Mesenchymal stem cell (in vitro differentiated cells and primary cell): Measurements from ENCODE around the gene FAM156A.
"Not testable (repeated sequence)": the region's sequence is repeated elsewhere in the genome, so short reads cannot be mapped to it uniquely, and the experiment has no call there.

ENCODE experiments used
- DNase-seq: peaks from one replicate; pipeline ENCODE4 v3.0.0-alpha.2; 2013
- H2AFZ ChIP-seq: one replicate; pipeline ENCODE4 v1.6.1; 2013; ENCODE audit warnings: low read depth, mild to moderate bottlenecking, control low read depth, inconsistent platforms, low read length, moderate library complexity
- H2AK5ac ChIP-seq: 2 replicates; pipeline ENCODE4 v1.6.1; 2013; ENCODE audit warnings: low read length, moderate library complexity, mild to moderate bottlenecking, inconsistent platforms; ENCODE audit not compliant: severe bottlenecking
- H2BK120ac ChIP-seq: one replicate; pipeline ENCODE4 v1.6.1; 2013; ENCODE audit warnings: low read depth, mild to moderate bottlenecking, inconsistent platforms, low read length, moderate library complexity
- H2BK12ac ChIP-seq, 2 experiments: one replicate each; pipeline ENCODE4 v1.6.1; 2013; ENCODE audit warnings: inconsistent platforms in 2 of 2, low read length in 2 of 2, mild to moderate bottlenecking in 2 of 2, moderate library complexity in 2 of 2, control low read depth in 1 of 2
- H2BK15ac ChIP-seq: one replicate; pipeline ENCODE4 v1.6.1; 2013; ENCODE audit warnings: mild to moderate bottlenecking, low read depth, inconsistent platforms; ENCODE audit not compliant: poor library complexity, severe bottlenecking
- H2BK5ac ChIP-seq: 2 replicates; pipeline ENCODE4 v1.6.1; 2013; ENCODE audit warnings: low read depth, mild to moderate bottlenecking, low read length, control low read depth, inconsistent platforms; ENCODE audit not compliant: poor library complexity, severe bottlenecking
- H3K14ac ChIP-seq, 2 experiments: one replicate each; pipeline ENCODE4 v1.6.1; 2013; ENCODE audit warnings: inconsistent platforms in 2 of 2, low read length in 2 of 2, control low read depth in 1 of 2, mild to moderate bottlenecking in 1 of 2, moderate library complexity in 1 of 2
- H3K18ac ChIP-seq, 2 experiments: one replicate each; pipeline ENCODE4 v1.6.1; 2013; ENCODE audit warnings: inconsistent platforms in 2 of 2, low read length in 2 of 2, control low read depth in 1 of 2, low read depth in 1 of 2, mild to moderate bottlenecking in 1 of 2
- H3K23ac ChIP-seq, 2 experiments: one replicate each; pipeline ENCODE4 v1.6.1; 2013; ENCODE audit warnings: inconsistent platforms in 2 of 2, low read length in 2 of 2, mild to moderate bottlenecking in 2 of 2, moderate library complexity in 2 of 2, control low read depth in 1 of 2
- H3K27ac ChIP-seq: 2 replicates; pipeline ENCODE4 v1.5.1; 2013; ENCODE audit warnings: mild to moderate bottlenecking, moderate library complexity, low read length, control low read depth, inconsistent platforms; ENCODE audit not compliant: poor library complexity, severe bottlenecking
- H3K27me3 ChIP-seq, 2 experiments: 2 replicates each; pipeline versions ENCODE4 v1.6.1 to v1.7.0; 2013; ENCODE audit warnings: low read length in 2 of 2, mild to moderate bottlenecking in 2 of 2, moderate library complexity in 2 of 2, control low read depth in 1 of 2, inconsistent platforms in 1 of 2; ENCODE audit not compliant: control insufficient read depth in 1 of 2, insufficient read depth in 1 of 2
- H3K36me3 ChIP-seq, 2 experiments: 2 replicates each; pipeline versions ENCODE4 v1.6.1 to v1.7.0; 2013; ENCODE audit warnings: low read length in 2 of 2, control low read depth in 1 of 2, inconsistent platforms in 1 of 2, low read depth in 1 of 2, mild to moderate bottlenecking in 1 of 2; ENCODE audit not compliant: insufficient read depth in 2 of 2, control insufficient read depth in 1 of 2
- H3K4ac ChIP-seq, 2 experiments: one replicate each; pipeline ENCODE4 v1.6.1; 2013; ENCODE audit warnings: inconsistent platforms in 2 of 2, low read length in 2 of 2, mild to moderate bottlenecking in 2 of 2, moderate library complexity in 2 of 2, control low read depth in 1 of 2, low read depth in 1 of 2
- H3K4me1 ChIP-seq: 2 replicates; pipeline ENCODE4 v1.6.1; 2013; ENCODE audit warnings: low read depth, low read length, control low read depth; ENCODE audit not compliant: control insufficient read depth, insufficient read depth
- H3K4me2 ChIP-seq: 2 replicates; pipeline ENCODE4 v1.6.1; 2013; ENCODE audit warnings: low read length, mild to moderate bottlenecking, inconsistent platforms; ENCODE audit not compliant: poor library complexity, severe bottlenecking
- H3K4me3 ChIP-seq, 2 experiments: 2 replicates each; pipeline versions ENCODE4 v1.5.1 to v1.7.0; 2013; ENCODE audit warnings: low read length in 2 of 2, mild to moderate bottlenecking in 2 of 2, control low read depth in 1 of 2, low read depth in 1 of 2; ENCODE audit not compliant: insufficient read depth in 1 of 2
- H3K79me1 ChIP-seq: replicated peaks from 2 replicates; pipeline ENCODE4 v1.6.1; 2013; ENCODE audit warnings: mild to moderate bottlenecking, control low read depth, low read length, inconsistent platforms; ENCODE audit not compliant: poor library complexity, severe bottlenecking
- H3K9ac ChIP-seq: 2 replicates; pipeline ENCODE4 v1.7.0; 2013; ENCODE audit warnings: mild to moderate bottlenecking, low read length, moderate library complexity
- H3K9me3 ChIP-seq: 2 replicates; pipeline ENCODE4 v1.7.0; 2013; ENCODE audit warnings: mild to moderate bottlenecking, low read length; ENCODE audit not compliant: control insufficient read depth
- H4K8ac ChIP-seq: one replicate; pipeline ENCODE4 v1.6.1; 2013; ENCODE audit warnings: inconsistent platforms, mild to moderate bottlenecking, low read length, moderate library complexity
- H4K91ac ChIP-seq: one replicate; pipeline ENCODE4 v1.6.1; 2013; ENCODE audit warnings: mild to moderate bottlenecking, low read length, inconsistent platforms
- WGBS: methylation state at CpG from one replicate; pipeline ENCODE4 v1.1.7; 2013; ENCODE audit warnings: mixed read lengths; 5-methylcytosine and 5-hydroxymethylcytosine counted together

FAM156A gene

GRCh38 chrX:52995135-52995986, 37.0 kb upstream of the FAM156A start:
- peak overlapping the region; percentile 97 for H3K9ac ChIP-seq
- H3K18ac ChIP-seq = peak overlapping the region; percentile 86 to 88
- no peak overlapping the region for H2AK5ac ChIP-seq
- H3K9me3 ChIP-seq = no peaks in the 10 kb centered on the region
- H3K4me1 ChIP-seq = peaks cover 3% of the 10 kb centered on the region
- no peaks in the 10 kb centered on the region for H3K79me1 ChIP-seq
- peak; percentile 96 for DNase-seq
- no peak overlapping the region for H3K23ac ChIP-seq
- WGBS = under 1% methylated on average over 44 of the region's 46 CpGs
- H3K4me3 ChIP-seq = peak overlapping the region; percentile 62 to 93
- peak overlapping the region in 1 of 2 experiments; percentile 80 for H2BK12ac ChIP-seq
- peak overlapping the region; percentile 95 for H3K27ac ChIP-seq
- no peaks in the 10 kb centered on the region for H3K36me3 ChIP-seq
- H2AFZ ChIP-seq = no peak overlapping the region
- H3K27me3 ChIP-seq = peaks cover 0 to 34% of the 10 kb centered on the region in 2 experiments
- H2BK5ac ChIP-seq = peak overlapping the region; percentile 77
- H4K91ac ChIP-seq = peak overlapping the region; percentile 99
- peak overlapping the region; percentile 56 for H3K4me2 ChIP-seq
- peak overlapping the region; percentile 40 to 47 for H3K4ac ChIP-seq
- no peak overlapping the region for H2BK120ac ChIP-seq
- H3K14ac ChIP-seq = no peak overlapping the region
- H4K8ac ChIP-seq = peak overlapping the region; percentile 97
- H2BK15ac ChIP-seq = no peak overlapping the region

GRCh38 chrX:52990848-52991247, 32.5 kb upstream of the FAM156A start:
- peaks cover 0 to 4% of the 10 kb centered on the region in 2 experiments for H3K36me3 ChIP-seq

GRCh38 chrX:52990011-52990631, 31.8 kb upstream of the FAM156A start:
- H2AFZ ChIP-seq, H2BK12ac ChIP-seq, H3K4me3 ChIP-seq, H2AK5ac ChIP-seq, H3K23ac ChIP-seq, H3K4me2 ChIP-seq, H3K79me1 ChIP-seq, H3K4me1 ChIP-seq, H3K36me3 ChIP-seq, H3K9me3 ChIP-seq, H3K14ac ChIP-seq, H3K27ac ChIP-seq, H2BK15ac ChIP-seq, H4K91ac ChIP-seq, H2BK5ac ChIP-seq, H2BK120ac ChIP-seq: not testable (repeated sequence)
- Histone ChIP-seq H3K18ac (peak overlapping the region in 1 of 2 experiments; percentile 24), H3K9ac (peak overlapping the region; percentile 29), H3K4ac (peak overlapping the region in 1 of 2 experiments; percentile 16), H3K27me3 (peaks cover 0 to 13% of the 10 kb centered on the region in 2 experiments), H4K8ac (peak overlapping the region; percentile 38)
- peak; percentile 65 for DNase-seq
- WGBS = 36% methylated on average over 7 of the region's 7 CpGs

More at GRCh38 chrX:52990848-52991247, 32.5 kb upstream of the FAM156A start:
- no peak overlapping the region for H3K4ac ChIP-seq
- no peak overlapping the region for H3K23ac ChIP-seq
- H3K9me3 ChIP-seq = no peaks in the 10 kb centered on the region
- H2BK5ac ChIP-seq = no peak overlapping the region
- H3K18ac ChIP-seq = no peak overlapping the region
- 100% methylated on average over 5 of the region's 5 CpGs for WGBS
- H3K14ac ChIP-seq = no peak overlapping the region
- H2BK12ac ChIP-seq = no peak overlapping the region
- peaks cover 8% of the 10 kb centered on the region for H3K79me1 ChIP-seq
- H3K4me1 ChIP-seq = peaks cover 7% of the 10 kb centered on the region
- no peak overlapping the region for H4K91ac ChIP-seq
- H2AFZ ChIP-seq = no peak overlapping the region
- H2BK120ac ChIP-seq = no peak overlapping the region
- H2BK15ac ChIP-seq = no peak overlapping the region
- H3K27me3 ChIP-seq = peaks cover 0 to 15% of the 10 kb centered on the region in 2 experiments
- H3K27ac ChIP-seq = no peak overlapping the region
- no peak overlapping the region for H3K4me3 ChIP-seq
- no peak overlapping the region for H3K9ac ChIP-seq
- no peak overlapping the region for H4K8ac ChIP-seq
- no peak overlapping the region for H2AK5ac ChIP-seq
- DNase-seq = no peak
- H3K4me2 ChIP-seq = no peak overlapping the region
